K562 (cell line): ENCODE results near the gene CDK9. TPM values are rescaled to one million over a fixed set of nuclear protein-coding genes. Genes with fewer than 3 reads are reported as not detected.

ENCODE experiments used
- E2F3 ChIP-seq: fragments of 250-450 bp; sonication (Bioruptor Pico); IDR thresholded peaks from 2 replicates; pipeline ENCODE4 v1.4.0; 2020; ENCODE audit warnings: mild to moderate bottlenecking
- FOXA1 ChIP-seq: fragments of 450-650 bp; IDR thresholded peaks from 2 replicates; pipeline ENCODE4 v1.6.1; 2016; ENCODE audit warnings: mild to moderate bottlenecking, borderline replicate concordance
- MIER1 ChIP-seq: fragments of 450-650 bp; IDR thresholded peaks from 2 replicates; pipeline ENCODE4 v1.6.1; 2016; ENCODE audit warnings: antibody characterized with exemption, mild to moderate bottlenecking, low read depth
- MTF1 ChIP-seq: fragments of 250-450 bp; sonication (Bioruptor Pico); IDR thresholded peaks from 2 replicates; pipeline ENCODE4 v1.9.0; 2021; ENCODE audit warnings: moderate library complexity, mild to moderate bottlenecking, inconsistent platforms, borderline replicate concordance
- NFE2L1 ChIP-seq: fragments of 450-650 bp; IDR thresholded peaks from 2 replicates; pipeline ENCODE4 v1.6.1; 2016; ENCODE audit warnings: missing genetic modification characterization, low read depth, mild to moderate bottlenecking, missing compliant biosample characterization, moderate library complexity, borderline replicate concordance
- NONO ChIP-seq, 2 experiments: fragments of 200-400 bp in 1 of 2; fragments of 450-650 bp in 1 of 2; formaldehyde crosslinking in 1 of 2; IDR thresholded peaks; 2 replicates each; pipeline ENCODE4 v1.6.1; 2017; ENCODE audit warnings: low read depth in 2 of 2, mild to moderate bottlenecking in 2 of 2, moderate library complexity in 2 of 2, low read length in 1 of 2
- PBX2 ChIP-seq, 2 experiments: IDR thresholded peaks in 1 of 2; conservative IDR thresholded peaks in 1 of 2; 2 replicates each; pipeline ENCODE4 v1.6.1; 2016; ENCODE audit warnings: low read depth in 2 of 2, mild to moderate bottlenecking in 1 of 2, missing compliant biosample characterization in 1 of 2, missing genetic modification characterization in 1 of 2, moderate library complexity in 1 of 2
- PML ChIP-seq: IDR thresholded peaks from 2 replicates; pipeline ENCODE4 v1.6.1; 2012; ENCODE audit warnings: low read length, inconsistent platforms
- RBM25 ChIP-seq: fragments of 200-400 bp; formaldehyde crosslinking; IDR thresholded peaks from 2 replicates; pipeline ENCODE4 v1.6.1; 2018; ENCODE audit warnings: low read length, low read depth, moderate library complexity; ENCODE audit not compliant: severe bottlenecking
- SIRT6 ChIP-seq: IDR thresholded peaks from one replicate; pipeline ENCODE4 v1.6.1; 2012; ENCODE audit warnings: low read depth, mild to moderate bottlenecking, control low read depth, inconsistent platforms, low read length, moderate library complexity
- SLC30A9 ChIP-seq: fragments of 250-450 bp; sonication (Bioruptor Pico); IDR thresholded peaks from 2 replicates; pipeline ENCODE4 v1.8.0; 2022; ENCODE audit warnings: mild to moderate bottlenecking, moderate library complexity
- SP1 ChIP-seq: sonication (generic); formaldehyde crosslinking; IDR thresholded peaks from 2 replicates; pipeline ENCODE4 v1.8.1; 2022; ENCODE audit warnings: mild to moderate bottlenecking, missing genetic modification reagents
- TCF7L2 ChIP-seq: fragments of 150-350 bp; IDR thresholded peaks from 2 replicates; pipeline ENCODE4 v1.6.1; 2016; ENCODE audit warnings: low read depth, mild to moderate bottlenecking, low read length, moderate library complexity
- ZBTB33 ChIP-seq: sonication (generic); formaldehyde crosslinking; IDR thresholded peaks from 2 replicates; pipeline ENCODE4 v1.8.1; 2023; ENCODE audit warnings: mild to moderate bottlenecking, missing genetic modification reagents
- ZNF197 ChIP-seq: fragments of 200-800 bp; sonication (Bioruptor generic); IDR thresholded peaks from 2 replicates; pipeline ENCODE4 v1.6.1; 2016; ENCODE audit warnings: low read depth, missing genetic modification characterization, missing compliant biosample characterization
- ZNF398 ChIP-seq: fragments of 250-450 bp; sonication (Bioruptor Pico); IDR thresholded peaks from 2 replicates; pipeline ENCODE4 v1.8.0; 2021; ENCODE audit warnings: moderate library complexity, mild to moderate bottlenecking, inconsistent platforms
- ZNF436 ChIP-seq: fragments of 250-450, 450-650 bp; sonication (Bioruptor Pico); formaldehyde crosslinking; IDR thresholded peaks from 2 replicates; pipeline ENCODE4 v1.7.0; 2020; ENCODE audit warnings: mild to moderate bottlenecking
- ZZZ3 ChIP-seq: fragments of 450-650 bp; IDR thresholded peaks from 2 replicates; pipeline ENCODE4 v1.6.1; 2016; ENCODE audit warnings: antibody characterized with exemption, mild to moderate bottlenecking, moderate library complexity
- polyA plus RNA-seq, 8 experiments: library from polyadenylated mRNA; depleted of rRNA in 4 of 8; stranded (reverse) in 5 of 8; unstranded in 3 of 8; fragments of >200 nt; fragmentation: Nextera tagmentation in 2 of 8; fragmentation: Illumina TruSeq in 1 of 8; extraction: Ambion mirVana in 2 of 8; extraction: Trizol in 1 of 8; gene quantifications; 2 replicates each; pipeline versions ENCODE4 v1.2.1 to v1.2.3, GENCODE V29; 2011 to 2014; ENCODE audit warnings: inconsistent platforms in 1 of 8, missing spikeins in 1 of 8
- total RNA-seq, 7 experiments: library from RNA; depleted of rRNA in 6 of 7; stranded (reverse); fragments of >200 nt in 6 of 7; fragmentation: Illumina TruSeq in 2 of 7; extraction: Trizol in 2 of 7; gene quantifications; 2 replicates each; pipeline versions ENCODE4 v1.2.1 to v1.2.3, GENCODE V29; 2011 to 2021; ENCODE audit warnings: low replicate concordance in 1 of 7

The CDK9 gene
- total and polyA plus RNA-seq, 9 of the 15 experiments (the other 6 are each of a cell fraction or from before 2014, with no cell fraction given) = 4.2 to 78.6 (median 33.0) TPM

- no peak for TF ChIP-seq ZBTB33
- TF ChIP-seq E2F3 (CRISPR knock-in tag) = no peak
- no peak for TF ChIP-seq ZNF398 (CRISPR knock-in tag)
- TF ChIP-seq SLC30A9 (CRISPR knock-in tag) = no peak
- peak; percentile 18 for TF ChIP-seq RBM25
- no peak for TF ChIP-seq NONO (IDR thresholded peaks at IDR 0.05; ENCODE audit: low read depth in 2 of 2, low read length in 1 of 2)
- TF ChIP-seq PBX2 (CRISPR knock-in tag; IDR thresholded peaks at IDR 0.05; ENCODE audit: low read depth) = peak; percentile 73
- TF ChIP-seq PBX2 (tag; conservative IDR thresholded peaks at IDR 0.05; ENCODE audit: low read depth) = peak; percentile 96
- TF ChIP-seq SP1 (CRISPR knock-in tag) = peak; percentile 38; the same call in 1 of the 2 replicates
- no peak for TF ChIP-seq FOXA1
- no peak for TF ChIP-seq ZNF197 (CRISPR knock-in tag)
- TF ChIP-seq PML = no peak
- peak; percentile 49; the same call in 1 of the 2 replicates for TF ChIP-seq MIER1
- TF ChIP-seq SIRT6 = no peak
- TF ChIP-seq MTF1 (CRISPR knock-in tag) = no peak
- TF ChIP-seq NFE2L1 (tag) = no peak
- TF ChIP-seq TCF7L2 = no peak
- TF ChIP-seq ZNF436 (CRISPR knock-in tag) = no peak
- no peak for TF ChIP-seq ZZZ3
Measured at GRCh38 chr9:127742435-127743088, 43.3 kb upstream of the CDK9 start (continued).
